IPS-NIHi11 (cell line): Measurements from ENCODE around the gene ZNF628.

Experiments
- DNase-seq: peaks from one replicate; pipeline ENCODE4 v3.0.0; 2012; ENCODE audit warnings: mixed read lengths, low spot score

The ZNF628 gene

DNA sequence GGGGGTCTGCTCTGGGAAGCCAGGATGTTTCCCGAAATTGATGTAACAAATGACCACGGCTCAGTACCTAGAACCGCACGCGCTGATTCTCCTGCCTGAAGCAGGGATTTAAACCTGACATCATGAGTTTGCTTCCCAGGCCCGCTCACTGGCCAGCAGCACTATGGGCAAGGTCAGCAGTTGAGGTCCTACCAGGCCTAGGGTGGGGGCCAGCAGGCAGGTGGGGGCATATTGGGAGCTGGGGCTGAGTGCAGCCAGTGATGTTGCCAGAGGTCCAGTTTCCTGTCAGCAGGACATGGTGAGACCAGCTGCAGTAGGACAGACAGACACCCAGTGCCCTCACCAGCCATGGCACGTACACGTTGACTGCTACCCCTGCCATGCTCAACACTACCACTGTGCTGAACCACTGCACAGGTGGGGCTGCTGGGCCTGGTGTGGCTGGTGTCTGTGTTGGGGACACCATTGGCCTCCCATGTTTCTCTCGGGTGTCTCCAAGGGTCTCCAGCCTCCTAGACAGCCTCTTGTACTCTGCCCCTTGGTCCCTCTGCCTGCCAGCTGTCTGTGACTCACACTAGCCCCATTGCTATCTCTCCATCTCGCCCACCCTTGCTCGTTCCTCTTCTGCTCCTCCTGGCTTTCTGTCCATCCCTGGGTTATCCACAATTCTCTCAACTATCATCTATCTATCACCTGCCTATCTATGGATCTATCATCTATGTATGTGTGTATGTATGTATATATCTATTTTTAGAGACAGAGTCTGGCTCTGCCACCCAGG, 10.8 kb upstream of the ZNF628 start:
- DNase-seq, result no peak

DNA sequence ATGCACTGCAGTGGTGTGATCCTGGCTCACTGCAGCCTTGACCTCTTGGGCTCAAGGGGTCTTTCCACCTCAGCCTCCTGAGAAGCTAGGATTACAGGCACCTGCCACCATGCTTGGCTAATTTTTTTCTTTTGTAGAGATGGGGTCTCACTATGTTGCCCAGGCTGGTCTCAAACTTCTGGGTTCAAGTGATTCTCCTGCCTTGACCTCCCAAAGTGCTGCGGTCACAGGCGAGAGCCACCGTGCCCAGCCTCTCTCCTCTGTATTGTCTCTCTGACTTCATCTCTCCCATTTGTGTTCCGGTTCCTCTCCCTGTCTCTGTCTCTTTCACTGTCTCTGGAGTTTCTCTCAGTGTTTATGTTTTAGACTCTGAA, 10.2 kb upstream of the ZNF628 start:
- DNase-seq, result no peak

GRCh38 chr19:55467236-55468053, 9.0 kb upstream of the ZNF628 start:
- DNase-seq, result peak; percentile 84

DNA sequence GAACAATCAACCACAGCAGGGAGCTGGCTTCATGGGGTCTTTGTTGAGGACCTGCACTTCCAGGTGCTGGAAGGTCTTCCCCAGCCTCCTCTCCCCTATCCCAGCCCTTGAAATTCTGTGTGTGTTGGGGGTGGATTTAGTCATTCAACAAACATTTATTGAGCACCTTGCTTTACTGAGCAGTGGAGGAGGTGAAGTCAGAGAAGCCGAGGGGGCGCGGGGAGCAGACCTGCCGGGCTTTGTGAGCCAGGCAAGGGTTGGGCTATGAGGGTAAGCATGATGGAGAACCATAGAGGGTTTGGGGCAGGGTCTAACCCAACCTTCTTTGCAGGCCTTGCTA, 8.4 kb upstream of the ZNF628 start:
- DNase-seq, result no peak

DNA sequence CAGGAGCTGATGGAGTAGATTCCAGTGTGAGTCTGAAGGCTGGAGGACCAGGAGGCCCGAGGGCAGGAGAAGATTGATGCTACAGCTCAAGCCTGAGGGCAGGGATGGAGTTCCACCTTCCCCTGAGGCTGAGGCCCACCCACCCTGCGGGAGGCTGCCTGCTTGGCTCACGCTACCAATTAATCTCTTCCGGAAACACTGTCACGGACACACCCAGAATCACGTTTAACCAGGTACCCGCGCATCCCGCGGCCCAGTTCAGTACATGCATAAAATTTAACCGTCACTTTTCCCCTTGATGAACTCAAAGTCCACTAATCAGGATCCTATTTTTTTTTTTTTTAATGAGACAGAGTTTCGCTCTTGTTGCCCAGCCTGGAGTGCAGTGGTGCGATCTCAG, 5.2 kb upstream of the ZNF628 start:
- no peak for DNase-seq

DNA sequence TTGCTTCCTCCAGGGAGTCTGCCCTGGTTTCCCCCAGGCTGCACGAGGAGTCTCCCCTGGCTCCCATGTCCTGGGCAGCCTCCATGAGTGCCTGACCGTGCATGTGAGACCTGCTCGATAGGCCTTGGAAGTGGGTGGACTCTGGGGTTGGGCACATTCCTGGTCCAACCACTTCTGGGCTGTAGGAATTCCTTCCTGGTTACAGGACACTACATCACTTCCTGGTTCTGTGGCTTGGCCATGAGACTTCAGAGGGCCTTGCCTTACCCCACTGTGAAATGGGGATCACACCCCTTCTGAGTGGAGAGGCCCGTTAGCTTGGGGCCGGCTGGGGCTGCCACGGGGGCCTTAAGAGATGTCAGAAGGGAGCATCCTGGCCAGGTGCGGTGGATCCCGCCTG, 4.0 kb upstream of the ZNF628 start:
- no peak for DNase-seq

DNA sequence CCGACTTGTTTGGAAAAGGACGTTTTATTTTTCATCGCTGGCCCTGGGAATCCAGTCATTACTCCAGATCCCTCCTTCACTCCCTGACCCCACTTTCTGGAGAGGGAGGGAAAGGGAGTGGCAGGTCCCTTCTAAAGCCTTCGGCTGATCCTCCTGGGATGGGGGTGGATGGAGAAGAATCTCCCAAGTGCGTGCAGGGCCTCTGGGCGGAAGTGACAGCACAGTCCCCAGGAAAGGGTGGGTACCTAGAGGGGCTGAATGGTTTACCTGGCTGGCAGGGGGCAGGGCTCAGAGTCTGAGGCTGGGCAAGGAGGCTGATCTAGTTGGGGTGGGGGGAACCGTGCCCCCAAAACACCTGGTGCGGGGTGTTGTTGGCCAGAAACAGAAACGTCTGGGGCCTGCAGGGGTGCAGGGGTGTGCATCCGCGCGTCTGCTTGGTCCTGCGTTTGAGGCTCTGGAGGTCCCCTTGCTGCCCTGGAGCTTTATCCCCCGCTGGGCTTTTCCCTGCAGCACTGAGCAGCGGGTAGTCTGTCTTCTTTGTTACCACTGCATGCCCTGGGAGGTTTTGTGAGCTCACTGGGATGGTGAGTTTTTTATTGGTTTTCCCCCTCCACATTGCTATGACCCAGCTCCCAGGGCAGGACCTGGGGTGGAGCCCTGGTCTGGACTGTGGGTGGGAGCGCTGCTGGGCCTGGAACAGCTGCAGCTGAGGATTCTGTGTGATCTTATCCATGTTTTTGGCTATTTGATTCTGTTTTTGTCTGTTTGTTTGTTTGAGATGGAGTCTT, 3.0 kb upstream of the ZNF628 start:
- DNase-seq, result no peak

DNA sequence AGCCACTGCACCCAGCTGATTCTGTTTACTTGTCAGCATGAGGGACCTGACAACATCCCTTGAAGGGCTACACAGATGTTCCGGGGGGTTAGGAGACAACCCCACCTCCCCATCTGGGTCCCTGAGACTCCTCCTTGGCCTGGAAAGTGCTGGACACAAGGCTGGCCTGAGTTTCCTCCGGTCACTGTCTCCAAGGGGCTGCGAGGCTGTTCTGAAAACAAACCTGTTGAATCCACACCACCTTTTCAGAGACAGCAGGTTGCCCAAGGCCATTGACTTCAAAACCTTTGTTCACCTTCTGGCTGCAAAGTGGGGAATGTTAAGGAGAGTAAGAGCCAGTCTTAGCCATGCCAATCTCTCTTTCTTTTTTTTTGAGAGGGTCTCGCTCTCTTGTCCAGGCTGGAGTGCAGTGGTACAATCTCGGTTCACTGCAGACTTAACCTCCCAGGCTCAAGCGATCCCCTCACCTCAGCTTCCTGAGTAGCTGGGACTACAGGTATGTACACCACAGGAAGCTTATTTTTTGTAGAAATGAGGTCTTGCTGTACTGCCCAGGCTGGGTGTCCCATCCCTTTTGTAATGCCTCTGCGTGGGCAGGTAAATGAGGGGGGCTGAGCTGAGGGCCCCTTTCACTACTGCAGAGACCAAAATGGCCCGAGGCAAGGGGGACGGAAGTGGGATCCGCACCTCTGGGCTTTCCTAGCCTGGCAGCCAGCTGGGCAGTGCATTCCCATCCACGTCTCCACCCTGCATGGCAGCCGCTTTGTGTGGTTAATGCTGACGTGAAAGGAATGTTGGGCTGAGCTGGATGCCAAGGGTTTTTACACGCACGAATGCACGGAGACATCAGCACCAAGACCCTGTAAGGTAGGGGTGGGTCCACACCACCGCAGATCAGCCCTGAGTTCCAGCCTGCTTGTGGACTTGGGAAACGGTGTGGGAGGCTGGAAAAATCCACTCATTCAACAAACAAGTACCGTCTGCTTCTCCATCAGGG, 1.9 kb upstream of the ZNF628 start:
- no peak for DNase-seq

GRCh38 chr19:55477905-55478304, 1.5 kb downstream of the ZNF628 start:
- no peak for DNase-seq

DNA sequence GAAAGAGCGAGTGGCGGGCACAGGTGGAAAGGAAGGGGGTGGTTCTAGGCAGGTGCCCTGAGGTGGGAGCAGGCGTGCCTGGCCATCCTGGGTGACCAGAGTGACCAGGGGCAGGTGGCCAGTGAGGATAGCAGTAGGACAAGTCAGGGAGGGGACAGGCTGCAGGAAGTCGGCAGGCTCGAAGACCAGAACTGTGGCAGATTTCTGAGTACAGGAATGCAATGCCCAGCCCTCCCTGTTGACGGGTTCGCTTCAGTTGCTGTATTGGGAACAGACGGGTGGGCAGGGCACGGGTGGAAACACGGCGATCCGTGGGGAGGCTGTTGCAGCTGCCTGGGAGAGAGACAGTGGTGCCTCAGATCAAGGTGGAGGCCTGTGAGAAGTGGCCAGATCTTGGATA, 1.9 kb downstream of the ZNF628 start:
- DNase-seq, result no peak

GRCh38 chr19:55479045-55479444, 2.6 kb downstream of the ZNF628 start:
- DNase-seq, result no peak

GRCh38 chr19:55479451-55480230, 3.2 kb downstream of the ZNF628 start:
- DNase-seq, result no peak

GRCh38 chr19:55481148-55481793, 4.9 kb downstream of the ZNF628 start:
- DNase-seq, result no peak

DNA sequence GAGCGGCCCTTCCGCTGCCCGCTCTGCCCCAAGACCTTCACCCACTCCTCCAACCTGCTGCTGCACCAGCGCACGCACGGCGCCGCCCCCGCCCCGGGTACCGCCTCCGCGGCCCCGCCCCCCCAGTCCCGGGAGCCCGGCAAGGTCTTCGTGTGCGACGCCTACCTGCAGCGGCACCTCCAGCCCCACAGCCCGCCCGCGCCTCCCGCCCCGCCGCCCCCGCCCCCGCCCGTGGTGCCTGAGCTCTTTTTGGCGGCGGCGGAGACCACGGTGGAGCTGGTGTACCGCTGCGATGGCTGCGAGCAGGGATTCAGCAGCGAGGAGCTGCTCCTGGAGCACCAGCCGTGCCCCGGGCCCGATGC, 5.4 kb downstream of the ZNF628 start:
- DNase-seq, result no peak

GRCh38 chr19:55482156-55482961, 5.9 kb downstream of the ZNF628 start:
- DNase-seq, result no peak

DNA sequence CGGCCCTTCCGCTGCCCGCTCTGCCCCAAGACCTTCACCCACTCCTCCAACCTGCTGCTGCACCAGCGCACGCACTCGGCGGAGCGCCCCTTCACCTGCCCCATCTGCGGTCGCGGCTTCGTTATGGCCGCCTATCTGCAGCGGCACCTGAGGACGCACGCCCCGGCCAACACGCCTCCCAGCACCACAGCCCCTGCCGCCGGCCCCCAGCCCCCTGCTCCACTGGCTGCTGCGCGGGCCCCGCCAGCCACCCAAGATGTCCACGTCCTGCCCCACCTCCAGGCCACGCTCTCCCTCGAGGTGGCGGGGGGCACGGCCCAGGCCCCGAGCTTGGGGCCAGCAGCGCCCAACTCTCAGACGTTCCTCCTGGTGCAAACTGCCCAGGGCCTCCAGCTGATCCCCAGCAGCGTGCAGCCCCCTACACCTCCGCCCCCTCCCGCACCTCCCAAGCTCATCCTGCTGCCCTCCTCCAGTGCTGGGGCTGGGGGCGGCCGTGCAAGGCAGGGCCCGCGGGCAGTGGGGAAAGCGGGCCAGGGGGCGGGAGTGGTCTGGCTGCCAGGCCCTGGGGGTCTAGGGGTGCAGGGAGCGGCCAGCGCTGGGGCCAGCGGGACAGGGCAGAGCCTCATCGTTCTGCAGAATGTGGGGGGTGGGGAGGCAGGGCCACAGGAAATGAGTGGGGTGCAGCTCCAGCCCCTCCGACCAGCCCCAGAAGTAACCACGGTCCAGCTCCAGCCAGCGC, 6.7 kb downstream of the ZNF628 start:
- DNase-seq, result no peak

DNA sequence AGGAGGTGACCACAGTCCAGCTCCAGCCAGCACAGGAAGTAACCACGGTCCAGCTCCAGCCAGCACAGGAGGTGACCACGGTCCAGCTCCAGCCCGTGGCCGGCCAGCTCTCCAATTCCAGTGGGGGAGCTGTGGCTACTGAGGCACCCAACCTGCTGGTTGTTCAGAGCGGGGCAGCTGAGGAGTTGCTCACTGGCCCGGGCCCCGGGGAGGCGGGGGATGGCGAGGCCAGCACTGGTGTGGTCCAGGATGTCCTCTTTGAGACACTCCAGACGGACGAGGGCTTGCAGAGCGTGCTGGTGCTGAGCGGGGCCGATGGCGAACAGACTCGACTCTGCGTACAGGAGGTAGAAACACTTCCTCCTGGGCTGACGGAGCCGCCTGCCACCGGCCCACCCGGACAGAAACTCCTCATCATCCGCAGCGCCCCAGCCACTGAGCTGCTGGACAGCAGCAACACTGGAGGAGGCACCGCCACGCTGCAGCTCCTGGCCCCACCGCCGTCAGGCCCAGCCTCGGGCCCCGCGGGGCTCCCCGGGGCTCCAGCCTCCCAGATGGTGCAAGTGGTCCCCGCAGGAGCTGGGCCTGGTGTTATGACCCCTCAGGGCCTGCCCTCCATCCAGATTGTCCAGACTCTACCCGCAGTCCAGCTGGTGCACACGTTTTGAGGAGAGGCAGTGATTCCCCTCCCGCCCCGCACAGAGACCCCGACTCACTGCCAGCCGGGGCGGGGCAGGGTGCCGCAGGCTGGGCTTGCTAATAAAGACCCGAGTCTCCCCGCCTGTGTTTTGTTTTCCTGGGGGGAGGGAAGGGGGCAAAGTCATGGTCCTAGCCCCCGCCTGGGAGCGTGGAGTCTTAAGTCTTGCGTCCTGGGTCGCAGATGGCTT, 7.5 kb downstream of the ZNF628 start:
- peak; percentile 41 for DNase-seq
